ENCODE results near the gene MYO7B. TPM values are rescaled to one million over a fixed set of nuclear protein-coding genes. Genes with fewer than 3 reads are reported as not detected.
"Not testable (repeated sequence)": the region's sequence is repeated elsewhere in the genome, so short reads cannot be mapped to it uniquely, and the experiment has no call there.

The MYO7B gene
- total and polyA plus RNA-seq, 9 of the 15 experiments (the other 6 are each of a cell fraction or from before 2014, with no cell fraction given), result 0.08 TPM; not detected in 8

- 0 out of 2 replicates have a peak, but pooled peaks have one; percentile 40 for TF ChIP-seq ZNF584 (CRISPR knock-in tag; IDR thresholded peaks at IDR 0.05; ENCODE audit: low read depth)
- TF ChIP-seq HDAC2 (IDR thresholded peaks at IDR 0.05), result 0 out of 2 replicates have a peak, but pooled peaks have one; percentile 58
- 0 out of 2 replicates have a peak, but pooled peaks have one; percentile 36 for TF ChIP-seq ZNF766 (CRISPR knock-in tag; conservative IDR thresholded peaks at IDR 0.05)
- peak; percentile 58; the same call in 1 of the 2 replicates for TF ChIP-seq NCOA1 (IDR thresholded peaks at IDR 0.05; ENCODE audit: low read depth)
- 0 out of 2 replicates have a peak, but pooled peaks have one; percentile 30 for TF ChIP-seq TFAP4 (CRISPR knock-in tag; IDR thresholded peaks at IDR 0.05; ENCODE audit: borderline replicate concordance)
- 0 out of 2 replicates have a peak, but pooled peaks have one; percentile 62 for TF ChIP-seq DDX20 (tag; IDR thresholded peaks at IDR 0.05; ENCODE audit: low read depth)
- TF ChIP-seq CCNT2 (IDR thresholded peaks at IDR 0.05; ENCODE audit: borderline replicate concordance, extremely low read depth, insufficient read length, low read depth, low read length), result peak; percentile 19
- TF ChIP-seq MYNN (IDR thresholded peaks at IDR 0.05), result peak; percentile 41; the same call in 1 of the 2 replicates
- not testable (repeated sequence) for TF ChIP-seq MYNN (CRISPR knock-in tag; IDR thresholded peaks at IDR 0.05); JUN (IDR thresholded peaks at IDR 0.05; ENCODE audit: borderline replicate concordance, low read depth, low read length); TEAD4 (CRISPR knock-in tag; IDR thresholded peaks at IDR 0.05; ENCODE audit: borderline replicate concordance)
- TF ChIP-seq MTA2 (IDR thresholded peaks at IDR 0.05; ENCODE audit: low read depth), result peak; percentile 90
- TF ChIP-seq GATA2 (CRISPR knock-in tag; IDR thresholded peaks at IDR 0.05), result peak; percentile 93
- peak; percentile 44; the same call in 1 of the 2 replicates for TF ChIP-seq BCOR (IDR thresholded peaks at IDR 0.05)
- peak; percentile 41; the same call in 1 of the 2 replicates for TF ChIP-seq L3MBTL2 (IDR thresholded peaks at IDR 0.05)
- TF ChIP-seq MECOM (CRISPR knock-in tag; IDR thresholded peaks at IDR 0.05), result peak; percentile 63; the same call in 1 of the 2 replicates
- TF ChIP-seq SMAD4 (CRISPR knock-in tag; conservative IDR thresholded peaks at IDR 0.05), result peak; percentile 91
- peak; percentile 80 for TF ChIP-seq ZNF384 (IDR thresholded peaks at IDR 0.05; ENCODE audit: low read depth, low read length)
- TF ChIP-seq JUND (IDR thresholded peaks at IDR 0.05; ENCODE audit: borderline replicate concordance, low read depth, low read length), result 0 out of 2 replicates have a peak, but pooled peaks have one; percentile 23
- TF ChIP-seq JUND (tag; IDR thresholded peaks at IDR 0.05; ENCODE audit: borderline replicate concordance, low read depth, low read length), result peak; percentile 60; the same call in 2 of the 3 replicates
- TF ChIP-seq MAX (CRISPR knock-in tag; IDR thresholded peaks at IDR 0.05), result peak; percentile 92
- peak; percentile 31 for TF ChIP-seq MEIS2 (IDR thresholded peaks at IDR 0.05; ENCODE audit: partially characterized antibody)
- TF ChIP-seq NFIC (IDR thresholded peaks at IDR 0.05), result peak; percentile 80
- TF ChIP-seq ARID1B (IDR thresholded peaks at IDR 0.05), result peak; percentile 93
- TF ChIP-seq JUN (CRISPR knock-in tag; IDR thresholded peaks at IDR 0.05; ENCODE audit: borderline replicate concordance), result 0 out of 2 replicates have a peak, but pooled peaks have one; percentile 39
- peak; percentile 74 for TF ChIP-seq SMARCE1 (IDR thresholded peaks at IDR 0.05)
- TF ChIP-seq TEAD4 (IDR thresholded peaks at IDR 0.05; ENCODE audit: low read length), result peak; percentile 89
- peak; percentile 58; the same call in 1 of the 2 replicates for TF ChIP-seq CC2D1A (IDR thresholded peaks at IDR 0.05)
- peak; percentile 92 for TF ChIP-seq NCOR1 (IDR thresholded peaks at IDR 0.05)
- TF ChIP-seq CREM (IDR thresholded peaks at IDR 0.05; ENCODE audit: low read depth), result peak; percentile 24; the same call in 1 of the 2 replicates
- peak; percentile 78 to 90; a peak in 3 of 4 replicates for TF ChIP-seq TRIM24 (IDR thresholded peaks at IDR 0.05)
- peak; percentile 36; the same call in 1 of the 2 replicates for TF ChIP-seq LEF1 (IDR thresholded peaks at IDR 0.05)
- TF ChIP-seq ZNF589 (CRISPR knock-in tag; IDR thresholded peaks at IDR 0.05; ENCODE audit: low read depth), result 0 out of 2 replicates have a peak, but pooled peaks have one; percentile 47
Observed at GRCh38 chr2:127543013-127543501, 7.6 kb downstream of the MYO7B start (continued).

All from K562 (cell line).